ENCODE measurements around the gene IFI44L.

Gene IFI44L

DNA sequence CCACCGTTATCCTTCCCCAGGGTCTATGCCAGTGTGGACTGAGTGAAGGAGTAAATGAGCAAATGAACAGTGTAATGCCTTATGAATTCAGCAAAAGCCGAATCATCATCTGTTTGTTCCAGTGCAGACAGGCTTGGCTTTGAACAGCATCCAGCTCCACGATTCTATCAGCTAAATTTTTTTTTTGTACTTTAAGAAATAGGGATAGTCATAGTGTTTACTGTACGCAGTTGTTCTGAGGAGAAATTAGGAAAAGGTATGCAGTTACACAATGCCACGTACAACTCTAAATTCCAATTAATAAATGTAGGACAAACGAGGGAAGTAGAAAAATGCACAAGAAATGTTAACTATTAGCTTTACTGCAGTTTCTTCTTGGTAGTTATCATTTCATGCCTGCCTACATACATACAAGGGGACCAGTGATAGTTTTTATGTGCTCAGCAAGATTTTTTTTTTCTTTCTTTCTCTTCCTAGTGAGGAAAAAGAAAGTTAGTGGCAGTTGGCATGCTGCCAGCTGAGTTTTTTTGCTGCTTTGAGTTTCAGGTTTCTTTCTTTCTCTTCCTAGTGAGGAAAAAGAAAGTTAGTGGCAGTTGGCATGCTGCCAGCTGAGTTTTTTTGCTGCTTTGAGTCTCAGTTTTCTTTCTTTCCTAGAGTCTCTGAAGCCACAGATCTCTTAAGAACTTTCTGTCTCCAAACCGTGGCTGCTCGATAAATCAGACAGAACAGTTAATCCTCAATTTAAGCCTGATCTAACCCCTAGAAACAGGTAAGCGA lies at the start of gene IFI44L:
Gene IFI44L (plus strand): TSS at position 646 of the 777 bp plus-strand sequence. CDS start 7,468 bp downstream, outside the sequence.
- DNase-seq (ENCODE audit: low read depth, low spot score), result peak; percentile 67

- DNase-seq (ENCODE audit: low read depth, low spot score), result no peak
These were observed 49.7 kb upstream of the IFI44L start for GRCh38 chr1:78570539-78570938.

DNA sequence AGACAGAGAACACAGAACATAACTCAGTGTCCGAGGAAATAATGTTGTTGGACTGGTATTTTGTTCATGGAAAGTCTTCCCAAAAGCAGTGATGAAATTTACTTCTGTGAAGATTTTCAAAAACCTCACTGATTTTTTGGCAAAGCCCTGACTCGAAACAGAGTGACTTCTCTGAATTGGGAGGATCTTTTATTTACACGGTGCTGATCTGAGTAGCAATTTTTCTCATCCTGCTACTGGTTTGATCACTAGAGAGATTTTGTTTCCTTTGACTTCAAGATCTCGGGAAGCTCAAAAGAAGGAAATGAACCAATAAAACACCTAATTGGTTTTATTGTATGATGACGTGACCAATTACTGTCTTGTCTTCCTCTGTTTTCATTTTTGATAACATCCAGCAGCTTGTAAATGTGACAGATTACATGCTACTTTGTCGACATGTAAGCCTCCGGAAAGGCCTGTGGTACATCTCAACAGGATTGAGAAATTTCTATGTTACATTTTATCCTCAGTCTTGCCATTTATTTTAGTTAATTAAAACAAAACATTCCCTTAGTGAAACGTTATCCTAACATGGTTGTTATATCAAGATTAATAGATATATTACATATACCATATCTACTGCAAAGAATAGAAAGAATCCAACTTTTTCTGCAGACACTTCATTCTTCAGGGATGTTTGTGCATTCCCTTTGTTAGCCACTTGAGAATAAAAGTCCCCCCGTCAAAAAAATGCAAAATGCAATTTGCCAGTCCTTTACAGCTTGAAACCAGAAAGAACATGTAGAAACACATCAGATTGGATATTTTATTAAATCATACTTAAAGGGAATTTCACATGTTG lies 42.8 kb upstream of the IFI44L start:
- DNase-seq (ENCODE audit: low read depth, low spot score), result no peak

DNA sequence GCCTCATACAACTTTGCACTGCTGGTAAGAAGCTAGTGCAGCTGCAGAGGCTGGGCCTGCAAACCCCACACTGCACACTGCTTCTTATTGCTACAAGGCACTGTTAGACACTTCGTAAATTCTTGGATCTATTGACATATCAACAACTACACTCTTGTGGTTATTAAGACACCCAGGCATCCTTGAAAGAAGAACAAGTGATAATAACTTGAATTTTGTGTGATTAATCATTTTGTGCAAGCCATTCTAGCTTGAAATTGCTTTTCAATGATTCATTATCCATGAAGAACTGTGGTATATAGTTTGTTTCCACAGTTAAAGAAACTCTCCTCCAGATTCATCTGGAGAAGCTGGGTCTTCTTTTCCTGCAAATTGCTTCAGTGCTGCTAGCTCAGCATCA lies 33.7 kb upstream of the IFI44L start:
- peak; percentile 15 for DNase-seq (ENCODE audit: low read depth, low spot score)

DNA sequence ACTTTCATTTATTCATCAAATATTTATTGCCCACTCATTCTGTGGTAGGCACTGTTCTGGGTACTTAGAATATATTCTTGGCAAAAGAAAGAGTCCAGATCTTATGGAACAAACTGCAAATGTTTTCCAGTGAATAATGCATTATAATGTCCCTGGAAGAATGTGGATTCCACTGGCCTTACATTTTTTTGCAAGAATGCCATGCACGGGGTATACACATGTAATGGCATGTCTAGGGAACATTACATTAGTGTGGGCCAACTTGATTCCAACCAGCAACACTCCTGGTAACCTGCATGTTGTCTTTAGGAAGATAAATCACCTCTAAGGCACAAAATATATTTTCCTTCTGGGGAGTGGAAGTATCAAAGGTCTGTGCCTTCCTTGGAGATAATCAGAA lies 33.0 kb upstream of the IFI44L start:
- DNase-seq (ENCODE audit: low read depth, low spot score), result no peak

DNA sequence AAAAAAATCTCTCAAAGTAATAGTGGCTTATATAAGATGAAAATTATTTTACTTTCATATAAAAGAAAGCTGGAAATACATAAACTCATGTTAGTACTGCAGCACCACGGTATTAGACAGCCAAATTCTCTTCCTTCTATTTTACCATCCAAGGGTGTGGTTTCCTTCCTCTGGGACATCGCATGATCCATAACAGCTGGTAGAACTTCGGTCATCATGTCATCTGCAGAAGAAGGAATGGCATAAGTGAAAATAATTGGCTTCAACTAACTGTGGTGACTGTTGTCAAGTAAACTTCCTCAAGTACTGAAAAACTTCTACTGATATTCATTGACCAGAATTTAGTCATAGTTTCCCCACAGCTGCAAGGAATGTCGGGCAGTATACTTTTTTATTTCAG lies 28.3 kb upstream of the IFI44L start:
- no peak for DNase-seq (ENCODE audit: low read depth, low spot score)

GRCh38 chr1:78599294-78599693 lies 21.0 kb upstream of the IFI44L start:
- DNase-seq (ENCODE audit: low read depth, low spot score), result no peak

DNA sequence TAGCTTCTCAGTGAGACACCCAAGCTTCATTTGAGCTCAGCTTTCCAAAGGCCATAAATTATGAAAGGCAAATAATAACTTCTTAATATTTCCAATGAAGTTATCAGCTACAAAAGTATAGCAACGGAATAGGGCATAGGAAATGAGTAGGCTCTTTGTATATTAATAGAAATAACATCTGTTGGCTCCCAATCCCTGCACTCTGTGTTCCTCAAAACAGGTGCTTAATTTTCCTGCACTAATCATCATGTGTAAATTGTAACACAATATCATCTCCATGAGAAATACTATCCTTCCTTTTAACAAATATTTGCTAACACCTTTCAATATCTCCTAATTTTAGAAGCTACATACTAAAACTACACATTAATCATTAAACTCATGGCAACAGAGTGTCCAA lies 19.2 kb upstream of the IFI44L start:
- no peak for DNase-seq (ENCODE audit: low read depth, low spot score)

DNA sequence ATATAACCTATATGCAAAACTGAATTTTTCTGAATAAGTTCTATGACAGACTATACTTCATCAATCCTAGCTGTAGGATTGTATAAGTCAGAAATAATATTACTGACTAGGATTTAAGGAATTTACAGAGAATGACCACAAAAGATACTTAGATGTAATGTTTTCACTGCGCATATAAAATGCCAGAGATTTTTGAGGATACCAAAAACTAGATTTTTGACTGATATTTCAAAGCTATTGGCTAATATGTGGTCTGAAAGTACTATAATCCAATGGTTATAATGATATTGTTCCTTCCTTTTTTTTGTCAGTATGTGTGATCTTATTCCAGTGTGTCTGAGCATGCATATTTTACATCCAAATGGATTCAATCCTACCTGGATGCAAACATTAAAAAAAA lies 17.0 kb upstream of the IFI44L start:
- DNase-seq (ENCODE audit: low read depth, low spot score), result no peak

DNA sequence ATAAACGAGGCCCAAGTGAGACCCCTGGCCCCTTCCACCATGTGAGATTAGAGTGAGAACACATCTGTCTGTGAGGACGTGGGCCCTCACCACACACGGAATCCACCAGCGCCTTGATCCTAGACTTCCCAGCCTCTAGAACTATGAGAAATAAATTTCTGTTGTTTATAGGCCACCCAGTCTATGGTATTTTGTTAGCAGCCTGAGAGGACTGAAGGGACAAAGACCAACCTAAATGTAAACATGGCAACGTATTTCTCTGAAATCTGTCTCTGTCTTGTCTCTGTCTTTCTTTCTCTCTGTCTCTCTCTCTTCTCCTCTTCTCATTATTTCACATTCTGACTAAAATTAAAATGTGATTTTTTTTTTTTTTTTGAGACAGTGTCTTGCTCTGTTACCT lies 15.6 kb upstream of the IFI44L start:
- no peak for DNase-seq (ENCODE audit: low read depth, low spot score)

GRCh38 chr1:78606274-78606673 lies 14.0 kb upstream of the IFI44L start:
- DNase-seq (ENCODE audit: low read depth, low spot score), result no peak

- DNase-seq (ENCODE audit: low read depth, low spot score), result peak; percentile 33
These were observed 12.8 kb upstream of the IFI44L start for GRCh38 chr1:78607334-78607927.

DNA sequence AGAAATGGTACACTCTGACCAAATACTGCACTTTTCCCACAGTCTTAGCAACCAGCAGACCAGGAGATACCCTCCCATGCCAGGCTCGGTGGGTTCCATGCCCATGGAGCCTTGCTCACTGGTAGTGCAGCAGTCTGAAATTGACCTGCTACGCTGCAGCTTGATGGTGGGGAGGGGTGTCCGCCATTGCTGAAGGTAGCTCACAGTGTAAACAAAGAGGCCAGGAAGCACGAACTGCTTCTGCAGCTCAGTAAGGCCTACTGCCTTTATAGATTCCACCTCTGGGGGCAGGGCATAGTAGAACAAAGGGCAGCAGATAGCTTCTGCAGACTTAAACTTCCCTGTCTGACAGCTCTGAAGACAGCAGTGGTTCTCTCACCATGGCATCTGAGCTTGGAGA lies 12.3 kb upstream of the IFI44L start:
- no peak for DNase-seq (ENCODE audit: low read depth, low spot score)

DNA sequence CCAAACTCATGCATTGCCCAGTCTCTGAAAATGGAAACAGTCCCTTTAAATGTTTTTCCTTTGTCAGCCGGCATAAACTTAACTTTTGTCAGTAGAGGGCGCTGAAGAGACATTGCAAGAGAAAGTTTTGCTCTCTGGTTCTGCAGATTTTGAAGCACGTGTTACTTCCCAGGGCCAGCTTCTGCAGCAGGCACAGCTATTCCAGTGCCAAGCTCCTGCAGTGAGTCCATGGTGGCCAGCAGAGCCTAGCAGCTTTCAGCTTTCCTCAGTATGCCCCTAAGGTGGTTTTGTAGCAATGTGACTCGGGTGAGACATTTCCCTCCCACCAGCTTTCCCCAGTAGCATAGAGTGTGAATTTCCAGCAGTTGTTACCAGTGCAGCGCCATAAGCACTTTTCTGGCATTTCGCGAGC lies 2.6 kb upstream of the IFI44L start:
- peak; percentile 91 for DNase-seq (ENCODE audit: low read depth, low spot score)

- DNase-seq (ENCODE audit: low read depth, low spot score), result peak; percentile 5
These were observed 1.2 kb upstream of the IFI44L start for GRCh38 chr1:78619032-78619431.

- DNase-seq (ENCODE audit: low read depth, low spot score), result no peak
These were observed 824 bp upstream of the IFI44L start for GRCh38 chr1:78619446-78619802.

GRCh38 chr1:78620666-78621065 lies 418 bp downstream of the IFI44L start:
- DNase-seq (ENCODE audit: low read depth, low spot score), result peak; percentile 10

DNA sequence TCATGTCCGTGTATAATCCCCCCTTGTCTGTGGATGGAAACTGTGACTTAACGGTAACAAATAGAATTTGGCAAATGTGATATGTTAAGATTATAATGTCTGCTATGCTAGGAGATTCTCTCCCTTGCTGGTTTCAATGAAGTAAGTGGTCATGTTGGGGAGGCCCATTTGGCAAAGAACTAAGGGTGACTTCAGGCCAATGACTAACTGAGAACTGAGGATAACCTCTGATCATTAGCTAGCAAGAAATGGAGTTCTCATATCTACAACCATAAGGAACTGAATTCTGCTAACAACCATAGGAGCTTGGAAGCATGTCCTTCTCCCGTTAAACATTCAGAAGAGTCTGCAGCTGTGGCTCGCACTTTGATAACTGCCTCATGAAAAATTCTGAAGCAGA lies 2.3 kb downstream of the IFI44L start:
- no peak for DNase-seq (ENCODE audit: low read depth, low spot score)

DNA sequence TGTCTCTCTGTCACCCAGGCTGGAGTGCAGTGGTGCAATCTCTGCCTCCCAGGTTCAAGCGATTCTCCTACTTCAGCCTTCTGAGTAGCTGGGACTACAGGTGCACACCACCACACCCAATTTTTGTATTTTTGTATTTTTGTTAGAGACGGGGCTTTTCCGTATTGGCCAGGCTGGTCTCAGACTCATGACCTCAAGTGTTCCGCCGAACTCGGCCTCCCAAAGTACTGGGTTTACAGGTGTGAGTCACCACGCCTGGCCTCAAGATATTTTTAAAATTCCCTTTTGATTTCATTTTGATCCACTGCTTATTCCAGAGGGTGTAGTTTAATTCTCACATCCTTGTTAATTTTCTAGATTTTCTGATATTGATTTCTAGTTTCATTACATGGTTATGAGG lies 3.8 kb downstream of the IFI44L start:
- no peak for DNase-seq (ENCODE audit: low read depth, low spot score)

DNA sequence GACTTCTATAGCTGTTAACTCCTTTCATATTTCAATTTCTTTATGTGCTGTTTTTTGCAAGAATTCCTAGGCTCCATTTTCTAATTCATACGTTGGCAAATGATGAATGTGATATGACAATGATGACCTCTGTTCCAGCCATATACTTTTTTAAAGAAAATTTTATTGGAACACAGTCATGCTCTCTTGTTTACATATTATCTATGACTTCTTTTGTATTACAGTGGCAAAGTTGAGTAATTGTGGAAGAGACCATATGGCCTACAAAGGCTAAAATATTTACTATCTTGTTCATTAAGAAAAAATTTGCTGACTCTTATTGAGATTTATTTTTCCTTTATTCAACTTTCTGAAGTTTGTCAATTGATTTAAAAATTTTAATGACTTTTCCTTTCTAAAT lies 7.1 kb downstream of the IFI44L start:
- no peak for DNase-seq (ENCODE audit: low read depth, low spot score)

DNA sequence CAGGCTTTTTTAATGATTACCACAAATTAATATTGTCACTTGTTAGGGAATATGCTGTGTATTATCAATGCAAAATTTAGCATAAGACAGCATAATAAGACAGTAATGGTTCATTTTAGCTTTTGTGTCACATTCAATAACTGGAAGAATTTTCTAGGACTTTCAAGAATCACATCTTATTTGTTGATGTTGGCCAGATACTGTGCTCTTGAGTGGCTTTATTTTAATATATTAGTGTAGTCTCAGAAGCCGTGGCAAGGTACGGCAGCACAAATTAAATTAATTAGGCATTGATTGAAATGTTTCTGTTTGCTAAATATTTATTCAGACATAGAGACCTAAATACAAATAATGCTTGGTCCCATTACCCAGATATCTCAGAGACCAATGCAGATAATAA lies 10.4 kb downstream of the IFI44L start:
- DNase-seq (ENCODE audit: low read depth, low spot score), result no peak

DNA sequence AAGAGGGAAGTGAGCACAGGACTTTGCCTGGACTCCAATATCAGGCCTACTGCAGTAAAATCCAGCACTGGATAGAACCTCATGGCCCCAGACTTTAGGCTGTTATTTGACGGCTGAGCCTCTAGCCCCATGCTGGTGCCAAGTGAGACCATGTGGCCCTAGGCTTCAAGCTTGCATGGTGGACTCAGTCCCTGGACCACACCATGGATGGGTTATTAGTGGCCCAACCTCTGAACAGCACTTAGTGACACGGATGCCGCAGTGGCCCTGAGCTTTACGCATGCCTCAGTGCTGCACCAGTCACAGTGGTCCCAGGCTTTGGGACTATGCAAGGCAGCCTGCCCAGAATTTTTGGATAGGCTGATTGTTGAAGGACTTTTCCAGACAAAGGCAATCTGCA lies 13.0 kb downstream of the IFI44L start:
- DNase-seq (ENCODE audit: low read depth, low spot score), result no peak

DNA sequence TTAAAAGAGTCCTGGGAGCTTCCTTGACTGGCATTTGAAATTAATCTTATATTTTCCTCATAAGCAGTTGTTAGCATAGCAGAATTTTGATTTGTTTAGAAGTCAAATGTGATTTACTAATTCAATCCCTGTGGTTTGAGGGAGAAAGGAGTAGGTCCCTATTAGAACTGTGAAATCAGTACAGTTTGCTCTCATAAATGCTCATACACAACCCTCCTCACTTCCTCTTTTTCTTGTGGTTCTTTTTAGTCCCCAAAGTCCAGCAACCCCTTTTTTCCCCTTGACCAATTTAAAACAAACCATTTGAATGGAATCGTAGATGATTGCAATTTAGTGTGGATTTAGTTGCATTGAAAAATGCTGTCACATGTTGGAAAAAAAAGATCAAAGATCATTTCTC lies 20.2 kb downstream of the IFI44L start:
- no peak for DNase-seq (ENCODE audit: low read depth, low spot score)
